ENCODE results near the gene LRRC73.

Gene LRRC73

GRCh38 chr6:43491750-43492661 lies 18.1 kb downstream of the LRRC73 start:
- Histone ChIP-seq H2AFZ (ENCODE audit: low read length) (no peak overlapping the region), H4K20me1 (ENCODE audit: insufficient read depth, low read length) (no peaks in the 10 kb centered on the region), H3K27ac (ENCODE audit: low read length) (no peak overlapping the region), H3K4me2 (ENCODE audit: low read depth, low read length) (no peak overlapping the region), H3F3A (ENCODE audit: insufficient read depth, low read length) (no peaks in the 10 kb centered on the region), H3K4me3 (ENCODE audit: low read length) (no peak overlapping the region), H3K36me3 (replicated peaks; ENCODE audit: insufficient read depth, low read length) (no peaks in the 10 kb centered on the region), H3K9me2 (replicated peaks; ENCODE audit: insufficient read depth, low read length) (no peaks in the 10 kb centered on the region), H3K79me2 (ENCODE audit: low read length) (peaks cover 24% of the 10 kb centered on the region), H3K27me3 (replicated peaks; ENCODE audit: insufficient read depth, low read length) (no peaks in the 10 kb centered on the region), H3K4me1 (ENCODE audit: low read length) (no peaks in the 10 kb centered on the region), H3K9me3 (replicated peaks; ENCODE audit: insufficient read depth, low read length) (no peaks in the 10 kb centered on the region), H3K9ac (ENCODE audit: low read length) (no peak overlapping the region)
- no peak for DNase-seq
- TF ChIP-seq EZH2 (optimal IDR thresholded peaks at IDR 0.05; ENCODE audit: low read depth, low read length) (no peak), EZH2phosphoT487 (IDR thresholded peaks at IDR 0.05; ENCODE audit: low read length) (no peak), CTCF (IDR thresholded peaks at IDR 0.05; ENCODE audit: low read length) (no peak)

- Histone ChIP-seq H3F3A (ENCODE audit: insufficient read depth, low read length) (no peaks in the 10 kb centered on the region), H3K79me2 (ENCODE audit: low read length) (peaks cover 30% of the 10 kb centered on the region), H3K4me3 (ENCODE audit: low read length) (no peak overlapping the region), H4K20me1 (ENCODE audit: insufficient read depth, low read length) (no peaks in the 10 kb centered on the region), H2AFZ (ENCODE audit: low read length) (no peak overlapping the region), H3K4me2 (ENCODE audit: low read depth, low read length) (no peak overlapping the region), H3K9me2 (replicated peaks; ENCODE audit: insufficient read depth, low read length) (no peaks in the 10 kb centered on the region), H3K9ac (ENCODE audit: low read length) (no peak overlapping the region), H3K9me3 (replicated peaks; ENCODE audit: insufficient read depth, low read length) (no peaks in the 10 kb centered on the region), H3K4me1 (ENCODE audit: low read length) (no peaks in the 10 kb centered on the region), H3K27me3 (replicated peaks; ENCODE audit: insufficient read depth, low read length) (no peaks in the 10 kb centered on the region), H3K27ac (ENCODE audit: low read length) (no peak overlapping the region), H3K36me3 (replicated peaks; ENCODE audit: insufficient read depth, low read length) (no peaks in the 10 kb centered on the region)
- no peak for DNase-seq
- no peak for TF ChIP-seq CTCF (IDR thresholded peaks at IDR 0.05; ENCODE audit: low read length)
- TF ChIP-seq EZH2 (optimal IDR thresholded peaks at IDR 0.05; ENCODE audit: low read depth, low read length): no peak
- TF ChIP-seq EZH2phosphoT487 (IDR thresholded peaks at IDR 0.05; ENCODE audit: low read length): no peak
Observed at GRCh38 chr6:43490523-43490939, 19.6 kb downstream of the LRRC73 start.

- Histone ChIP-seq H3K79me2 (ENCODE audit: low read length) (peaks cover 35% of the 10 kb centered on the region), H3K4me2 (ENCODE audit: low read depth, low read length) (no peak overlapping the region), H2AFZ (ENCODE audit: low read length) (no peak overlapping the region), H3K9me3 (replicated peaks; ENCODE audit: insufficient read depth, low read length) (no peaks in the 10 kb centered on the region), H3K4me3 (ENCODE audit: low read length) (no peak overlapping the region), H3K4me1 (ENCODE audit: low read length) (no peaks in the 10 kb centered on the region), H3K9ac (ENCODE audit: low read length) (no peak overlapping the region), H3K9me2 (replicated peaks; ENCODE audit: insufficient read depth, low read length) (no peaks in the 10 kb centered on the region), H3K36me3 (replicated peaks; ENCODE audit: insufficient read depth, low read length) (no peaks in the 10 kb centered on the region), H3F3A (ENCODE audit: insufficient read depth, low read length) (no peaks in the 10 kb centered on the region), H4K20me1 (ENCODE audit: insufficient read depth, low read length) (no peaks in the 10 kb centered on the region), H3K27me3 (replicated peaks; ENCODE audit: insufficient read depth, low read length) (no peaks in the 10 kb centered on the region), H3K27ac (ENCODE audit: low read length) (no peak overlapping the region)
- DNase-seq: no peak
- TF ChIP-seq EZH2 (optimal IDR thresholded peaks at IDR 0.05; ENCODE audit: low read depth, low read length) (no peak), EZH2phosphoT487 (IDR thresholded peaks at IDR 0.05; ENCODE audit: low read length) (no peak), CTCF (IDR thresholded peaks at IDR 0.05; ENCODE audit: low read length) (no peak)
Observed at GRCh38 chr6:43489277-43490072, 20.7 kb downstream of the LRRC73 start.

Measured in MM.1S (cell line).